RWPE1 (cell line): ENCODE results near the gene INHBC.

ENCODE experiments used
- CTCF ChIA-PET: fragments of 350-600 bp; sonication (Branson Sonifier 250); formaldehyde crosslinking; extraction: SDS; loops from one replicate; lab custom pipeline; 2021; lab: Yijun Ruan, JAX
- POLR2A ChIA-PET: fragments of 400-600 bp; formaldehyde crosslinking; extraction: SDS; loops from one replicate; lab custom pipeline; 2020; ENCODE audit warnings: antibody characterized with exemption; ENCODE audit not compliant: low non-redundant PET; lab: Yijun Ruan, JAX
- DNase-seq: peaks from one replicate; pipeline ENCODE4 v3.0.0; 2012; ENCODE audit warnings: low spot score
- H3K27ac ChIP-seq: fragments of 450-650 bp; 2 replicates; pipeline ENCODE4 v1.5.1; 2017
- TF ChIP-seq, protein P1 (sequence below): fragments of 450-650 bp; conservative IDR thresholded peaks from 2 replicates; pipeline ENCODE4 v1.5.1; 2017; ENCODE audit warnings: low read depth, mild to moderate bottlenecking

Gene INHBC

DNA sequence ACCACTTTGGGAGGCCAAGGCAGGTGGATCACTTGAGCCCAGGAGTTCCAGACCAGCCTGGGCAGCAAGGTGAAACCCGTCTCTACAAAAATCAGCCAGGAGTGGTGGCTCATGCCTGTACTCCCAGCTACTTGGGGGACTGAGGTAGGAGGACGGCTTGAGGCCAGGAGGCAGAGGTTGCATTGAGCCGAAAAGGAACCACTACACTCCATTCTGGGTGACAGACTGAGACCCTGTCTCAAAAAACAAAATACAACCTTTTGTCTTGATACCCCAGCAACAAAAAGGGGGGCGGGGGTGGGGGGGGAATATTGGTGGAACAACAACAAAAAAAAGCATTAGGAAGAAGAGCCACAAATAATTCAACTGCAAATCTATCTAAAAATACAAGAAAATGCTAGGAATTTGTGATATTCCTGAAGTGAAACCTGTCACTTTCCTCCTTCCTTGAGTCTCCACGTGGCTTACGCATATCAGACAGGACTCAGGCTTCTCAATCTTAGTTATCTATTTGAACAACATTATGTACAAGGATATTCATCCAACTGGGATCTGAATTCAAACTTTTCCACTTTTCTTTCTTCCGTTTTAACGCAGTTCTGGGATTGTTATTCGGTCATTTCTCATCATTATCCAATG is 5.0 kb upstream of the INHBC start:
- H3K27ac ChIP-seq = peak overlapping the region; percentile 90
- peak; percentile 11 for DNase-seq
- POLR2A ChIA-PET = no interaction called here
- TF ChIP-seq, protein P1, sequence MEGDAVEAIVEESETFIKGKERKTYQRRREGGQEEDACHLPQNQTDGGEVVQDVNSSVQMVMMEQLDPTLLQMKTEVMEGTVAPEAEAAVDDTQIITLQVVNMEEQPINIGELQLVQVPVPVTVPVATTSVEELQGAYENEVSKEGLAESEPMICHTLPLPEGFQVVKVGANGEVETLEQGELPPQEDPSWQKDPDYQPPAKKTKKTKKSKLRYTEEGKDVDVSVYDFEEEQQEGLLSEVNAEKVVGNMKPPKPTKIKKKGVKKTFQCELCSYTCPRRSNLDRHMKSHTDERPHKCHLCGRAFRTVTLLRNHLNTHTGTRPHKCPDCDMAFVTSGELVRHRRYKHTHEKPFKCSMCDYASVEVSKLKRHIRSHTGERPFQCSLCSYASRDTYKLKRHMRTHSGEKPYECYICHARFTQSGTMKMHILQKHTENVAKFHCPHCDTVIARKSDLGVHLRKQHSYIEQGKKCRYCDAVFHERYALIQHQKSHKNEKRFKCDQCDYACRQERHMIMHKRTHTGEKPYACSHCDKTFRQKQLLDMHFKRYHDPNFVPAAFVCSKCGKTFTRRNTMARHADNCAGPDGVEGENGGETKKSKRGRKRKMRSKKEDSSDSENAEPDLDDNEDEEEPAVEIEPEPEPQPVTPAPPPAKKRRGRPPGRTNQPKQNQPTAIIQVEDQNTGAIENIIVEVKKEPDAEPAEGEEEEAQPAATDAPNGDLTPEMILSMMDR = no peak
- CTCF ChIA-PET = interaction anchor here (0.5 to 0.7 kb wide), 2 partner anchors 11 to 78 kb away, joined by 3 to 4 read pairs; no protein-coding TSS in a partner anchor

DNA sequence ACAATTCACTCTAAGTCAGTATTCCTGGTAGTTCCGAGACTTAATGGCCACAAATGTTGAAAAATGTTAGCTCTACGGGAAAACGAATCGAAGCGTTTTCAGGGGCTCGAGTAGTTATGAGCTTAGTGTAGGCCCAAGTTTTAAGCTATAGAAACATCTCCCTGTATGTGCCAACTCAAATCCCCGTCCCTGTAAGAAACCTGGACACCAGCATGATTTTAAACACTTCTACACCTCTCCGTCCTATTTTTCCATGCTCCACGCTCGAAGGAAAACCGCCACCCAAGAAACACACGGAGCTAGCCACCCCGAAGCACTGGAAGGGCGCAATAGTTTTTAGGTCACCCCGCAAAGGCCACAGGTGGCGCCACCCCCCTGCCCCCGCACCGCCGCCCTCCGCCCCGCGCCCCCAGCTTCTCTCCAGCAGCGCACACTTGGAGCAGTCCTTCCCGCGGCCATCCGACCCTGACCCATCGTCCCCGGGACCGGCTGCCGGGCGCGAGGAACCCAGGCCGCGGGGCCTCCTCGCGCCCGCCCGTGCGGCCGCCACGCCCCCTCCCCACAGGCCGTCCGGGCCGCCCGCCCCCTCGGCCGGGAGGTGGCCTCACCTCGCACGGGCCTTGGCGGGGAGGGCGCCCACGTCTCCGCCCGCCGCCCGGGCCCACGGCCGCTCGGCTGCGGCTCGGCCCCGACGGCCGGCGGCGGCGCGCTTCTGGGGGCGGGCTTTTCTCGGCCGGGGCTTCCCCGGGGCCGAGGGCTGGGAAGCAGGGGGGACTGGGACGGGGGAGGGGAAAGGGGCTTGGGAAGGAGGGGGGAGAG is 4.3 kb upstream of the INHBC start:
- DNase-seq = peak; percentile 7
- TF ChIP-seq, protein P1 = 0 out of 2 replicates have a peak, but pooled peaks have one; percentile 7
- ChIA-PET POLR2A (no interaction called here), CTCF (interaction anchor here (0.5 to 0.7 kb wide), 2 partner anchors 12 to 79 kb away, joined by 3 to 4 read pairs; no protein-coding TSS in a partner anchor)
- peak overlapping the region; percentile 90 for H3K27ac ChIP-seq

DNA sequence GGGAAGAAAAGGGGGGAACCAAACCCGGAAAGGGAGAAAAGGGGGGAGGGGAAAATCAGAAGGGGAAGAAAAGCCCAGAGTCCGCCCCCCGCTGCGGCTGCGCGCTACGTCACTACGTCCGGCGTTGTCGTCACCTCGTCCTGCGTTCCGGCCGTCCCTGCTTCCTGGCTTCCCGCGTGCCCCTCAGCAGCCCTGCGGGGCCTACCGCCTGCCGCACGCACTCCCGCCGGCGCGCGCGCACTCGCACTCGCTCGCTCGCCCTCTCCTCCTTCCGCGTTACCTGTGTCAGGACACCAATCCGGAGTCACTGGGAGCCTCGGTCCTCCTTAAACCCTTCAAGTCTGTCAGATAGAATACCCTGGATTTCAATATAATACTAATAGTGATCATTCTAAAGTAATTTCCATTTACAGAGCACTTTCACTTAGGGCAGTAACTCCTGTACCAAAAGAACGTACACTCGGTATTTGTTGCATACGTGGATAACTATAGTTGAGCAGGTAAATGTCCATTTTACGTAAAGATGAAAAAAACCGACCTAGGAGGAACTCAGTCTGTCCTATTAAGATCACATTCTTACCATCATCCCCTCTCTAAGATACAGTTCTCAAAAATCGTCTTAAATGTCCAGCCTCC is 3.5 kb upstream of the INHBC start, which contains the start of gene R3HDM2:
Gene R3HDM2, minus strand, starts transcription at position 113 of the 636 bp plus-strand sequence. CDS start 120,615 bp downstream, outside the sequence.
- peak; percentile 98 for DNase-seq
- H3K27ac ChIP-seq = peak within 1 kb of the TSS; percentile 90
- POLR2A ChIA-PET = no interaction called here
- TF ChIP-seq, protein P1 = no peak
- CTCF ChIA-PET = no interaction called here

DNA sequence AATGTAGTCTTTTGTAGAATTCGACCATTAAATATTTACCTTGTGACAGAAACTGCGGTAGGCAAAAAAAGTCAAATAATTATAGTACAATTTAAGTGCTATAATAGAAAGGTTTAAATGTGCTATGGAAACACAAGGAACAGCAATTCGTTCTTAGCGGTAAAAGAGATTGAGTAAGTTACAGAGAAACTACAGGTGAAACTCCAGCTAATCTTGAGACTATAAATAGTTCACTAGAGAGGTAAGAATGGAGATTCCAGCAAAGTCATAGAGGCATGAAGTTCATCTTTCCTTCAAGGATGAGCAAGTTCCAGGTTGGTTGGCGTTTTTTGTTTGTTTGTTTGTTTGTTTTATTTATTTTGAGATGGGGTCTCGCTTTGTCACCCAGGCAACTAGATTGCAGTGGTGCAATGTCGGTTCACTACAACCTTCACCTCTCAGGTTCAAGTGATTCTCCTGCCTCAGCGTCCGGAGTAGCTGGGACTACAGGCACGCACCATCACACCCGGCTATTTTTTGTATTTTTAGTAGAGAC is 2.9 kb upstream of the INHBC start:
- TF ChIP-seq, protein P1 = no peak
- H3K27ac ChIP-seq = 0 out of 2 replicates have a peak overlapping the region, but pooled peaks have one; percentile 4
- DNase-seq = no peak
- ChIA-PET CTCF (interaction anchor here (1.6 kb wide), 1 partner anchor 21 kb away, joined by 5 read pairs; no protein-coding TSS in a partner anchor), POLR2A (no interaction called here)

DNA sequence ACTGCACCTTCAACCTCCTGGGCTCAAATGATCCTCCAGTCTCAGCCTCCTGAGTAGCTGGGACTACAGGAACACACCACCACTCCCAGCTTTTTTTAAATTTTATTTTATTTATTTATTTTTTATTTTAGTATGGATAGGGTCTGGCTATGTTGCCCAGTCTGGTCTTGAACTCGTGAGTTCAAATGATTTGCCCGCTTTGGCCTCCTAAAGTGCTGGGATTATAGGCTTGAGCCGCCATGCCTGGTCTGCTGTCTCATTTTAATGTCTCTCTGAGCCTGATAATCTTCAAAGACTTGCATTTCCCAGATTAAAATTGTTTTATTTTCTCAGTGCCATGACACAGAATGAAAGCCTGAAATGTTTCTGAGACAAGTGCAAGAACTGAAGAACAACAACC is 1.2 kb upstream of the INHBC start:
- H3K27ac ChIP-seq = no peak overlapping the region
- CTCF ChIA-PET = interaction anchor here (0.6 to 1.6 kb wide), 2 partner anchors 20 to 373 kb away, joined by 5 read pairs; no protein-coding TSS in a partner anchor
- POLR2A ChIA-PET = no interaction called here
- TF ChIP-seq, protein P1 = no peak
- DNase-seq = no peak
